Myocyte (in vitro differentiated cells): ENCODE data around the gene ANKRD22. TPM values are rescaled to one million over a fixed set of nuclear protein-coding genes. Genes with fewer than 3 reads are reported as not detected.
"Not testable (repeated sequence)": the region's sequence is repeated elsewhere in the genome, so short reads cannot be mapped to it uniquely, and the experiment has no call there.

ENCODE experiments used
- DNase-seq: peaks from one replicate; pipeline ENCODE4 v3.0.0-alpha.2; 2012; ENCODE audit warnings: low read depth
- total RNA-seq: library from RNA; depleted of rRNA; stranded (reverse); fragments of >200 nt; gene quantifications from 2 replicates; pipeline ENCODE4 v1.2.3, GENCODE V29; 2014

ANKRD22 gene
- total RNA-seq, 1 donor from 2014 or later: 0.13 TPM

- no peak for DNase-seq
Observed at GRCh38 chr10:88838766-88839350, 12.8 kb downstream of the ANKRD22 start.

- DNase-seq: not testable (repeated sequence)
Observed at GRCh38 chr10:88837632-88838031, 14.0 kb downstream of the ANKRD22 start.

DNA sequence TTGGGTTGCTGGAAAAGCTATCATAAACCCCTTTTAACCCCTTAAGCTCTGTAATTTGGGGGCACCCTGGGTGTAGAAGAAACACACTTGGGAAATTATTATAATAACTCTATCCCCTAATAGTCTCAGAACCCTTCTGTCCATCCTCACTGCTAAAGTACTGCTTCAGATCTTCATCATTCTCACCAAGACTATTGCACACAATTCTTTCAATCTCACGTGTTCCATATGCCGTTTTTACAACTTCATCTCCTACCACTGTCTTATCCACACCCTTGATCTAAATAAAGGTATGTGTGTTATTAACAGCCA is 15.8 kb downstream of the ANKRD22 start:
- no peak for DNase-seq

GRCh38 chr10:88835096-88835909 is 16.3 kb downstream of the ANKRD22 start:
- DNase-seq: peak; percentile 87

DNA sequence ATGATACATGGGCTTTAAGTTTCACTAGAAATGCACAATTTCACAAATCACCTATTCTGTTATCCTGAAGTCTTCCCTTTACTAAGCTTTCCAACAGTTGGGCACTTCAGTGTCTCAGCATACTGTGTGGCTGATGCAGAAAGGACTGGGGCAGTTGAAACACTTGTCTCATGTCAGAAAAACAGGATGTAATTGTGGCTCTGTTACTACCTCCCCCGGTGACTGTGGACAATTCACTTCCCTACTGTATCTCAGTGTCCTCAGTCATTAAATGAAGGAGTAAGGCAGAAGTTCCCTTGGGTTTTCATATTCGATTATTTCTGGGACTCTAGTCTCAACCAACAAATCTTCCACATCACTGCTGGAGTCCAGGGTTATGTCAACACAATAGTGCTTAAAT is 17.9 kb downstream of the ANKRD22 start:
- no peak for DNase-seq

- DNase-seq: no peak
Observed at GRCh38 chr10:88833156-88833555, 18.5 kb downstream of the ANKRD22 start.

- DNase-seq: no peak
Observed at GRCh38 chr10:88832376-88832775, 19.3 kb downstream of the ANKRD22 start.

DNA sequence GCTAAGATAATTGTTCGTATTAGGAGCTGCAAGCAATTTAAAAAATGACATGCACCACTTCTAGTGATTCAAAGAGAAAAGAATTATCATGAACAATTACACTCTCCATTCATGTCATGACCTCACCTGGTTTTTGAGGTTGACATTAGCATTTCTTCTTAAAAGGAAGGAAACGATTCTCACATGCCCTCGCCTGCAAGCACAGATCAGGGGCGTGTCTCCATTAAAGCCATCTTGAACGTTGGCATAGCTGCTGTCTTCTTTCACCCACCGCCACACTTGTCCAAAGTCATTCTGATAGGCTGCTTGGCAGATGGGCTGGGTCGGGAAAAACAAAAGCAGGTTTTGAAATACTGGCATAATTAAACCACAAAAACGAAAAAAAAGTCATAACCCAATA is 19.9 kb downstream of the ANKRD22 start:
- no peak for DNase-seq

DNA sequence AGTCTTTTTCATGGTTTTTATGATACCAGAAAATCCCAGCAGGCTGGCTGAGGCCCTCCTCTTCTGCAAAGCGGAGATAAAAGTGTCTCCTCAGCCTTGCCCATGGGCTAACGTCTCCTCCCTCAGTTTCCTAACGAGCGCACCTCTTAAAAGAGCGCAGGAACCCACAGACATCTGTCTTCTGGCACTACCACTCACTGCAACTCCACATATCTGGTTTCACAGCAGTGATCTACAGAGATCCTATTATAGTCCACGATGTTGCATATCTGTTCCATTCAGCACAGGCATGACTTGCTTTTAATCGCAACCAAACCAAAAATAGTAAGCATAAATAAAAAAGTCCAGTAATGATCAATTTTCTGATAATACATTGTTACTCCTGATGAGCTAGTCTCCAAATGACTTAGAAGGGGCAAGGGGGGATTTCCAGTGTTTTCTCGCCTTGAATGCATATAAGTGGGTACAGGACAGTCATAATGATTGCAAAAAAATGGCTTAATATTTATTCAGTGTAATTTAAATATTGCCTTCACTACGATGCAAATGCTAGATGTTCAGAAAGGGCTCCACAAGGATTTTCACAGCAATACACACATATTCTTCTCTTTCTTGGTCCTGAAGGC is 20.9 kb downstream of the ANKRD22 start:
- DNase-seq: no peak

- no peak for DNase-seq
Observed at GRCh38 chr10:88828310-88828709, 23.3 kb downstream of the ANKRD22 start.

GRCh38 chr10:88827671-88828070 is 24.0 kb downstream of the ANKRD22 start:
- DNase-seq: no peak

- no peak for DNase-seq
Observed at GRCh38 chr10:88826388-88826787, 25.3 kb downstream of the ANKRD22 start.

- peak; percentile 47 for DNase-seq
Observed at GRCh38 chr10:88820748-88821401, 30.8 kb downstream of the ANKRD22 start.

DNA sequence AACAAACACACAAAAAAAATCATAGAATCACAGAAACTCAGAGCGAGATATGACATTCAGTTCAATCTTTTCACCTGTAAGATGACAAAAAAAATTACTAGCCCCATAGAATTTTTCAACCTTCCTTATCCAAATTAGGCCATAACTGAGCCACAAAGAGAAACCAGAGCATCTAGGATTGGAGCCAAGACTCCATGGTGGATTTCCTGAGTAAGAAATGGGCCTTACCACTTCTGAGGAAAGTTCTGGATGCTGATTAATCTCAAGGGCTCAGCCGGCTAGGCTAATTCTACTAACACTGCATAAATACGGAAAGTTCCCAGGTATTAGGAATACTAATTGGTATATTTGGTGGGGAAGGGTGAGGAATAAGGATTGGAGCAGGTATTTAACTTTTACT is 32.4 kb downstream of the ANKRD22 start:
- DNase-seq: peak; percentile 13

DNA sequence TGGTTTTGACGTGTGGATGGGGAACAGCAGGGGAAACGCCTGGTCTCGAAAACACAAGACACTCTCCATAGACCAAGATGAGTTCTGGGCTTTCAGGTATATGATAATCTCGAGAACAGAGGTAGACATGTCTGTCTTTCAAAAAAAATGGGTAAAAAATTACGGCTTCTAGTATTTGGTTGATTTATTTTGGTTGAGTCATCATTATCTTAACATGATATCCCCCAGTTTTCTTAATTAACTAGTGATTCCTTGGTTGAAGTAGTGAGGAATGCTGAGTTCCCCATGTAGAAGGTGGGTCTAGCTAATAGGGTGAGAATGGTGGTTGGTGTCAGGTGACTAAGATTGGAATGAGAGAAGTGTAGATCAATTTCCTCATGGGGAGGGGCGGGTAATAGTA is 38.4 kb downstream of the ANKRD22 start:
- DNase-seq: no peak

- peak; percentile 62 for DNase-seq
Observed at GRCh38 chr10:88810196-88810961, 41.3 kb downstream of the ANKRD22 start.

GRCh38 chr10:88809621-88810020 is 42.0 kb downstream of the ANKRD22 start:
- no peak for DNase-seq

DNA sequence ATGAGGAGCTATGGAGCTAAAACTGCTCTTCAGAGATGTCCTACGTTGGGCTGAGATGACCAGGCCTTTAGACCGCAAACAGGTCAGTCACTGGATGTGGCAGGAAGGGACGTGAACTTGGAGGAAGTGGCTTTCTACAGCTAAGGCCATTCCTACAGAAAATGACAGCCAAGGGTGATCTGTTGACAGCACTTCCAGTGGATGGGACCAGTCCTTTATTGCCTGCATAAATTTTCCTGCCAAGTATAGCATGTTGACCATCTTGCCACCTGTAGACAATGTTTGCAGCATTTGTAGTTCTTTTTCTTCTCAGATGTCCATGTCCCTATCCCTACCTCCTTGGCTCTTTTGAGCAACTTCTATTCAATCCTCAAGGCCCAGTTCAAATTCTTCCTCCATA is 45.7 kb downstream of the ANKRD22 start:
- DNase-seq: no peak

- no peak for DNase-seq
Observed at GRCh38 chr10:88805361-88805760, 46.3 kb downstream of the ANKRD22 start.

GRCh38 chr10:88804083-88804812 is 47.4 kb downstream of the ANKRD22 start:
- no peak for DNase-seq

DNA sequence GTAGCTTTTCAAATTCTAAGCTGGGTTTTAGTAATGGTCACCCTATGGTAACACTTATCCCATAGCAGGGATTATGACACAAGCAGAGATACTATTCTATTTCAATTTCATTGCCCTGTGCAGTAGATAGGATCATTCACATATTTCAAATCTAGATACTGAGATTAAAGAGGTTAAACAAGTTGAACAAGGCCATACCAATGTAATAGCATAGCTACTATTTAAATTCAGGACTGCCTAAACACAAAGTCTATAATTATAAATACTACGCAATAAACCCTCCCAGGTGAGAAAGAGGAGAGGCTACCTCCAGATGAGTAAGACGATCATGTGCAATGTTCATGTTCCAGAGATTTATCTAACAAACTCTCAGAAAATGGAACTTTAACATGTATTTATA is 48.0 kb downstream of the ANKRD22 start:
- DNase-seq: no peak
